GM15510 (cell line): ENCODE results near the gene URGCP.
A peak's percentile ranks its signal among the peaks of the same experiment; 100 is the strongest.

Source experiments
- POLR2A ChIP-seq: IDR thresholded peaks from 3 replicates; pipeline ENCODE4 v1.6.1; 2011; ENCODE audit warnings: borderline replicate concordance; ENCODE audit not compliant: insufficient read length; ENCODE audit errors: extremely low read depth

URGCP gene, protein sequence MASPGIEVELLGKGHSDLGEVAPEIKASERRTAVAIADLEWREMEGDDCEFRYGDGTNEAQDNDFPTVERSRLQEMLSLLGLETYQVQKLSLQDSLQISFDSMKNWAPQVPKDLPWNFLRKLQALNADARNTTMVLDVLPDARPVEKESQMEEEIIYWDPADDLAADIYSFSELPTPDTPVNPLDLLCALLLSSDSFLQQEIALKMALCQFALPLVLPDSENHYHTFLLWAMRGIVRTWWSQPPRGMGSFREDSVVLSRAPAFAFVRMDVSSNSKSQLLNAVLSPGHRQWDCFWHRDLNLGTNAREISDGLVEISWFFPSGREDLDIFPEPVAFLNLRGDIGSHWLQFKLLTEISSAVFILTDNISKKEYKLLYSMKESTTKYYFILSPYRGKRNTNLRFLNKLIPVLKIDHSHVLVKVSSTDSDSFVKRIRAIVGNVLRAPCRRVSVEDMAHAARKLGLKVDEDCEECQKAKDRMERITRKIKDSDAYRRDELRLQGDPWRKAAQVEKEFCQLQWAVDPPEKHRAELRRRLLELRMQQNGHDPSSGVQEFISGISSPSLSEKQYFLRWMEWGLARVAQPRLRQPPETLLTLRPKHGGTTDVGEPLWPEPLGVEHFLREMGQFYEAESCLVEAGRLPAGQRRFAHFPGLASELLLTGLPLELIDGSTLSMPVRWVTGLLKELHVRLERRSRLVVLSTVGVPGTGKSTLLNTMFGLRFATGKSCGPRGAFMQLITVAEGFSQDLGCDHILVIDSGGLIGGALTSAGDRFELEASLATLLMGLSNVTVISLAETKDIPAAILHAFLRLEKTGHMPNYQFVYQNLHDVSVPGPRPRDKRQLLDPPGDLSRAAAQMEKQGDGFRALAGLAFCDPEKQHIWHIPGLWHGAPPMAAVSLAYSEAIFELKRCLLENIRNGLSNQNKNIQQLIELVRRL

DNA sequence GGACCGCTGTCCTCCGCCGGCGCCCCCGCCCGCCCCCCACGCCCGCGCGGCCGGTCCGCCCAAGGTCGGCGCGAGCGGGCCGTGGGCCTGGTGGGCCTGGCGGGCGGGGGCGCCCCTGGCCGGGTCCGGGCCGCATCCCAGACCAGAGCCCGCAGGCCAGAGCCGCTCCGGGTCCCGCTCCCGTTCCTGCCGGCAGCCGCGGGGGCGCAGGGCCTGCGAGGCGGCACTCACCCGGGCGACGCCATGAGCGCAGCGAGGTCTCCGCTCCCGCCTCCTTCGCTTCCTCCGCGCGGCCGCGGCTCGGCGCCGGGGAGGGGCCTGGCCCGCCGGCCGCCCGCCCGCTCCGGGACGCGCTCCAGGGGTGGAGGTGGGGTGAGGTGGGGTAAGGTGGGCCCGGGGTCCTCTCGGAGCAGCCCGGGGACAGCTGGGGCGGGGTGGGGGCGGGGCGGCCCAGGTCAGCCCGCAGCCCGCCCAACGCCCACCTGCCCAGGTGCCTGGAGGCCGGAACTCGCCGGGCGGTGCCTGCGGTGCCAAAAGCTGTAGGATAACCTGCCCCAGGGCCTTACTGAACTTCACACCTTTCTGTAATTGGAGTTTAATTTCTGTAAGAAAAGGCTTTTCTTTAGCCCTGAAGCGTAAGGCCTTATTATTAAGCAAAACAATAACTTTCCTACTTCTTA, at the start of gene URGCP:
Gene URGCP (minus strand): TSS at position 266 of the 680 bp plus-strand sequence. CDS start 21 bp downstream, at position 245.
- TF ChIP-seq POLR2A: peak; percentile 67

DNA sequence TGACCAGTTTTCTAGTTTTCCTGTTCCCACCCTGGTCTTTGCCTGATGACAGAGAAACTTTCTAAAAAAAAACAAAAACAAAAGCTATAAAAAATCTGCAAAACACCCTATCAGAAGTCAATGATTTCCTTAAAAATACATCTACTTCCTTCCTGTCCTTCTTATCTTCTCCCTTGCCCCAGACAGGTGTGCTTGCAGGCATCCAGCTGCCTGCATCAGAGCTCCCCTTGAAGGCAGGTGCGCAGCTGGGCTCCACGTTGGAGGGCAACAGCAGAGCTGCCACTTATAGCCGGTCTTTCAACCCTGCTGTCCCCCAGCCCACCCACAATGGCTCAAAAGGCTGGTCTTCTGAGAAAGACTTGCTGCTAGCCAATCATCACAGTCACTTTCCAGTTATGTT, 49.6 kb upstream of the URGCP start:
- no peak for TF ChIP-seq POLR2A

DNA sequence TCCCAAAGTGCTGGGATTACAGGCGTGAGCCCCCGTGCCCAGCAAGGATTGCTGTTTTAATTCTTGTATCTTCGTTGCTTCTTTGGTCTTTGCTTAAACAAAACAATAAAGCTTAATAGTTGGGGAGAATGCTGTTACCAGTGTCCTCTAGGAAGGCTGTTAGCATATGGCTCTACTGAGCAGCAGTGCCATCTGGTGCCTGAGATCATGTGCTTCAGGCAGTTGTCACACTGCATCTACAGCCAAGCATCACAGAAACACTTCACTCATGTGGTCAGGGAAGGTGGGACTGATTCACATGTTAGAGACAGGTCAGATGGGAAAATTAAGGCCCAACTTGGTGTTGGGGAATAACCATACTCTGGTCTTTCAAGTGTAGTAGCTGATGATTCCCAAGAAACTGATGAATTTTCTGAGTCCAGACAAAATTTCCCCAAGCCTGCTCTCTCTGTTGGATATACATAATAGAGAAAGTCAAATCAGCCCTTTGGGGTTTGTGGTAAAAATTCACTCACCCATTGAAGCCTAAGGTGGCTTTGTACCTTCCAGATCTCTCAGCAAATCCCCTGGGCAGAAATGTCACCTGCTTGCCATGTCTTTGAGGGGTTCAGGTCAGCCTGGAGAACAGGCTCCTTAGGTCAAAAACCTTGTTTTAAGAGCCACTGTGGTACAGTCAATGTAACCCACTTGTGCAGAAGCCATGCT, 48.3 kb upstream of the URGCP start:
- no peak for TF ChIP-seq POLR2A

DNA sequence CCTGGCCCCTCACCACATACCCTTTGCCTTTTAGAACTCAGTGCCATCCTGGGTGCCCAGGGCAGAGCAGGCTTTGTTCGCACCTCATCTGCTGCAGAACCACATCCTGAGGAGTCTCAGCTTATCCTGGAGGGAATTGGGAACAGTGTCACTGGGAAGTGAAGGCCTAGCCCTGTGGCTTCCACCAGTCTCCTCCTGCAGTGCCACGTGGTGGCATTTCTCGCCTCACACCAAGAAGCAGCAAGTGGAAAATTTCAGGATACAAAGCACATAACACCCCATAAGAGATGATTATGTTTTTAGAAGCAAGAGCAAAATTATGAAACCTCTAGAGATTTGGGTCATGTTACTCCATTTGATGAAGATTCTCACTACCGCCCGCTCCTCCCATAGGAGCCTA, 46.7 kb upstream of the URGCP start:
- no peak for TF ChIP-seq POLR2A

DNA sequence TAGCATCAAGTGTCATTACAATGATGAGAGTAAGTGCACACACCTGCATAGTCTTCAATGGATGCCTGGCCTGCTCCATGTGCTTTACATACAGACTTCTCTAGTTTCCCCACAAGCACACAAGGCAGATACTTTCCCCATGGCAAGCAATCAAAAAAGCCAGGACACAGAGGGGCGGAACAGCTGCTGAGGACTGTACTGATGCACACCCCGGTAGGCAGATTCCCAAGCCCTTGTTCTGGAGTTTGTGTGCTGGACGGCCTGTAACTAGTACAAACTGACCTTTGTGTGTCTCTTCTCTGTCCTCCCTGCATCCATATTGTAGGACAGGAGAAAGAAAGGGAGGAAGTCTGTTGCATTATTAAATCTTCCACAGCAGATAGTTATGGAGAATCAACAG, 45.6 kb upstream of the URGCP start:
- no peak for TF ChIP-seq POLR2A

DNA sequence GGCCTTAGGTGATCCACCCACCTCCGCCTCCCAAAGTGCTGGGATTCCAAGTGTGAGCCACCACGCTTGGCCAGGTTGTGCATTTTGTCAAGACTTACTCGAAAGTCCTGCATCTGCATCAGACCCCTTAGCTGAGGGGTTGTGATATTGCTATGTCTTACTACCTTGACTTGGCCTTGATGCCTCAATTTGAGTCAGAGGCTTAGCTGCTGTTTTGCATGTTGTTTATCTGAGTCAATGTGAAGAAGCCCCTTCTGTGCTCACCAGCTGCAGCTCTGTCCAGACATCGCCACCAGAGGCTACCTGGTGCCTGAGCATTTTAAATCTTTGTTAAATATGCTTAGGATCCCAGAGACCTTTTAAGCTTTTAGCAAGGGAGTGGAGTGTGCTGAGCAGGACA, 37.9 kb upstream of the URGCP start:
- no peak for TF ChIP-seq POLR2A

DNA sequence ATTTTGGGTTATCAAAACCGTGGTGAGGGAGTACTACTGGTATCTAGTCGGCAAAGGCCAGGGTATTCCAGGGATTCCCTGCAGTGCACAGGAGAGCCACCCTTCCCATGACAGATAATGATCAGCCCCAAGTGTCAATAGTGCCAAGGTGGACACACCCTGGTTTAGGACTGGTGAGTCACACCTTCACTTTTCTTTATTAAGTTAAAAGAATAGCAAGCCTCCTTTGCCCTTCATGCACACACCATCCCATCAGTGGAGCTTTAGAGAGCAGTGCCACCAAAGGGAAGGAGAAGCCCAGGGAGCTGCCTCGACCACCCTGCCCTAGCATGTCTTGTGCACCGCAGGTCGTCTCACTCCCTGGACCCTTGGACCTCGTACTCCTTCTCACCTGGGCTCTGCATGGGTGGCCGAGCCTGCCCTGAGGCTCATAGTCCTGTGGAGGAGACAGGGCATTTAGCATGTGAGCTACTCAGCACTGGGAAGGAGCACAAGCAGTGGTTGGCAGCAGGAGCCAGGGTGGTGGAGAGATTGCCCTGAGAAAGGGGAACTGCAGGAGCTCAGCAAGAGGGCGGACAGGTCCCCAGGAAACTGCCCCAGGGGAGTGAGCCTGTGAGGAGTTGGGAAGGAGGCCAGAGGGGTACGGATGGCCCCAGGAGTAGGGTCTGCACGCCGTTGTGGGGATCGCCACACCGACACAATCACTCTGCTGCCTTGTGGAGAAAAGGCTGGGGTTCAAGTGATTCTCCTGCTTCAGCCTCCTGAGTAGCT, 37.2 kb upstream of the URGCP start:
- no peak for TF ChIP-seq POLR2A

DNA sequence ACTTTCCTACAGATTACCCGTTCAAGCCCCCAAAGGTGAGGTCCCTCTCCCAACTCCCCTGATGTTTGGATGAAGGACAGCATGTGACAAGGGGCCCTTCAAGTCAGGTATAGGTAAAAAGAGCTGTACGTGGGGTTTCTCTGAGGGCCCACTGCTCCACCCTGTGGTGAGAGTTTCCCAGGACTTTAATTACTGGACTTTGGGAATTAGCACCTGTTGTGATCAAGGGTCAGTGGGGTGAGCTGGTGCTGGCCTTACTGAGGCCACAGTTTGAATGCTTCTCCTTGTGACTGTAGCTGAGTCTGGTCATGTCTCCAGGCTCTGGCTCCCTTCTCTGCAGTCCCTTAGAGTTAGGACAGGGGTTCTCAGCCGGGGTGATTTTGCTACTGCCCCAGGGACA, 36.6 kb upstream of the URGCP start:
- TF ChIP-seq POLR2A: no peak

DNA sequence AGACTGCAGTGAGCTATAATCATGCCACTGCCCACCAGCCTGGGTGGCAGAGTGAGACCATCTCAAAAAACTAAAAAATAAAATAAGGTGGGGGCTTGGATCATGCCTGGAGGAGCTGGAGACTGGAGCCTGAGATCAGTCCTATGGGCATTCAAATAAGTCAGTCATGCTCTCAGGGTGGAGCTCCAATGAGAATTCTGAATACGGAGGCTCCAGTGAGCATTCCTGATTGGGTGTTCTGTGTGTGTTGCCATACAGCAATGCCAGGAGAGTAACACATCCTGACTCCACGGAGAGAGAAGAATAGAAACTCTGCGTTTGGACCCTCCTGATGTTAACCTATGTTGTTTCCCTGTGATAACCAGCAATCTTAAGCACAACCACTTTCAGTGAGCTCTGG, 35.9 kb upstream of the URGCP start:
- TF ChIP-seq POLR2A: no peak

DNA sequence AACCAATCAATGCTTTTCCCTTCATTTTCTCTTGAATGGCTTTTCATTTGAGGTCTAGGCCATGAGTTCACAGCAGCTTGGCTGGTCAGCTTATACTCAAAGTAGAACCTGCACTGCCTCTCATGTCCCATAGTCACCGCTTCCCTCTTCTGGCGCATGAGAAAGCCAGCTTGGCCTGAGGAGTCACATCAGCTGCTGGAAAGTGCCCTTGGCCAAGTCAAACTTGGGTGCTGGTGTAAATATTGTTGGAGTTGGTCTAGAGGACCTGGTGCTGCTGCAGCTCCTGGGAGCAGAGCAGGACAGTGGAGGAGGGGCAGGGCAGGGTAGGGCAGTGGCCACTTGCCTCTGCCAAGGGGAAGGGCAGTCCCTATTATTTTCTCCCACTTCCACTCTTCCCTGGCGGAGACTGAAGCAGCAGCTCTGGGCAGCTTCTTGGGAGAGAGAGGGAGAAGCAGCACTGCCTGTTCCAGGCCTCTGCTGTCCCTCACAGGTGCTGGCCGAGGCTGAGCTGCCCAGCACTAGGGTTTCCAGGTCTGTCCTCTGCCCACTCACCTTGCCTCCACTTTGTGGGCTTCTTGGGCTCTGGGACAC, 32.6 kb upstream of the URGCP start:
- TF ChIP-seq POLR2A: no peak

DNA sequence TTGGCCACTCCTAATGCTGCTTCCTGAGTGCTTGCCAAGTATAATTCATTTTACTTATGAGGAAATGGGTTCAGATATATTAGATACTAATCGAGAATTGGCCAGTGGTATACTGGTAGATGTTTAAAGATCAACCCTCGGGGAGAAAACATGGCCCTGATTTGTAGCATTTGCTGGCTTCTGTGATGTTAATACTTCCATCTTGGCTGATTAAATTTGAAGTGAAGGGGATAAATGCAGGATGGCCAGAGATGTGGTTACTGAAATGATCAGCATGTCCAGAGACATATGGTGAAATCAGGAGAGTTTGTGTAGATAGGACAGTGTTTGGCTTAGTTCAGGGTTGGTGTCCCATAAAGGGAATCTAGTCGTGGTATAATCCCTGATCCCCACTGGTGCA, 31.0 kb upstream of the URGCP start:
- TF ChIP-seq POLR2A: no peak

DNA sequence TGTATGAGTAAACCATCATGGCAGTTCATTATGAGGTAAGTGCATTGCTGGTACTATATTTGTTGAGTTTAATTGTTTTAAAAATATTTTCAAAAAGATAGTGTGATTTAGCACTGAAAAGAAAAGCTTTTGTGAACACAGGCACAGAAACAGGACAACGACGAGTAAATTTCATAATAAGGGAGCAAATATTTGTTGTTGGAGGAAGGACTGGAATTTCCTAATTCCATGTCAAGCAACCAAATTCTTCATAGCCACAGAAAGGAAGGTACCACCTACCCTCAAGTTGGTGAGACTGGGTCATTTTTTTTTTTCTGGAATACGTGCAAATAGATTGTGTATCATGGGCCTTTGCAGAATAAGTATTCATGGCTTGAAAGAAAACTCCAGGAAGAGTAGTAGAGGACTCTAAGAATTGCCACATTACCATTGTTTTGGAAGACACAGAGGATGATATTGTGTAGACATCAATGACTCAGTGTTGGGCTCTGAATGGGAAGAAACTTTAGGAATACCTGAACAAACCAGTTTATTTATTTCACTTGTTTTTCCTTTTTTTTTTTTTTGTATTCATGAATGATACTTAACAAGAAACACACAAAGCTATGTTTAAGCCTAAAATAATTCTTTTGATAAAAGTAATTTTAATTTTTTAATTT, 27.6 kb upstream of the URGCP start:
- TF ChIP-seq POLR2A: no peak

DNA sequence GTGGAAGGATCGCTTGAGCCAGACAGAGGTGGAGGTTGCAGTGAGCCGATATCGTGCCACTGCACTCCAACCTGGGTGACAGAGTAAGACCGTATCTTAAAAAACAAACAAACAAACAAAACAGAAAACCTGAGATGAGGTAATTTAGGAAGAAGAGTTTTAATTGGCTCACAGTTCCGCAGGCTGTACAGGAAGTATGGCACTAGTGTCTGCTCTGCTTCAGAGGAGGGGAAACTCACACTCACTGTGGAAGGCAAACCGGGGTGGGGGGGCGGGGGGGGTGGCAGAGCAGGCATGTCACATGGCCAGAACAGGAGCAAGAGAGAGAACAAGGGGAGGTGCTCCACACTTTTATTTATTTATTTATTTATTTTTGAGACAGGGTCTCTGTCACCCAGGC, 24.9 kb upstream of the URGCP start:
- no peak for TF ChIP-seq POLR2A
